OCI-M1 (cell line): Measurements from ENCODE around the gene NEK10.
"Not testable (repeated sequence)": the region's sequence is repeated elsewhere in the genome, so short reads cannot be mapped to it uniquely, and the experiment has no call there.

ENCODE experiments used
- DNase-seq: peaks from one replicate; lab custom pipeline; 2025; lab: John Stamatoyannopoulos, UW

NEK10 gene, protein sequence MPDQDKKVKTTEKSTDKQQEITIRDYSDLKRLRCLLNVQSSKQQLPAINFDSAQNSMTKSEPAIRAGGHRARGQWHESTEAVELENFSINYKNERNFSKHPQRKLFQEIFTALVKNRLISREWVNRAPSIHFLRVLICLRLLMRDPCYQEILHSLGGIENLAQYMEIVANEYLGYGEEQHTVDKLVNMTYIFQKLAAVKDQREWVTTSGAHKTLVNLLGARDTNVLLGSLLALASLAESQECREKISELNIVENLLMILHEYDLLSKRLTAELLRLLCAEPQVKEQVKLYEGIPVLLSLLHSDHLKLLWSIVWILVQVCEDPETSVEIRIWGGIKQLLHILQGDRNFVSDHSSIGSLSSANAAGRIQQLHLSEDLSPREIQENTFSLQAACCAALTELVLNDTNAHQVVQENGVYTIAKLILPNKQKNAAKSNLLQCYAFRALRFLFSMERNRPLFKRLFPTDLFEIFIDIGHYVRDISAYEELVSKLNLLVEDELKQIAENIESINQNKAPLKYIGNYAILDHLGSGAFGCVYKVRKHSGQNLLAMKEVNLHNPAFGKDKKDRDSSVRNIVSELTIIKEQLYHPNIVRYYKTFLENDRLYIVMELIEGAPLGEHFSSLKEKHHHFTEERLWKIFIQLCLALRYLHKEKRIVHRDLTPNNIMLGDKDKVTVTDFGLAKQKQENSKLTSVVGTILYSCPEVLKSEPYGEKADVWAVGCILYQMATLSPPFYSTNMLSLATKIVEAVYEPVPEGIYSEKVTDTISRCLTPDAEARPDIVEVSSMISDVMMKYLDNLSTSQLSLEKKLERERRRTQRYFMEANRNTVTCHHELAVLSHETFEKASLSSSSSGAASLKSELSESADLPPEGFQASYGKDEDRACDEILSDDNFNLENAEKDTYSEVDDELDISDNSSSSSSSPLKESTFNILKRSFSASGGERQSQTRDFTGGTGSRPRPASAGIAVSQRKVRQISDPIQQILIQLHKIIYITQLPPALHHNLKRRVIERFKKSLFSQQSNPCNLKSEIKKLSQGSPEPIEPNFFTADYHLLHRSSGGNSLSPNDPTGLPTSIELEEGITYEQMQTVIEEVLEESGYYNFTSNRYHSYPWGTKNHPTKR

DNA sequence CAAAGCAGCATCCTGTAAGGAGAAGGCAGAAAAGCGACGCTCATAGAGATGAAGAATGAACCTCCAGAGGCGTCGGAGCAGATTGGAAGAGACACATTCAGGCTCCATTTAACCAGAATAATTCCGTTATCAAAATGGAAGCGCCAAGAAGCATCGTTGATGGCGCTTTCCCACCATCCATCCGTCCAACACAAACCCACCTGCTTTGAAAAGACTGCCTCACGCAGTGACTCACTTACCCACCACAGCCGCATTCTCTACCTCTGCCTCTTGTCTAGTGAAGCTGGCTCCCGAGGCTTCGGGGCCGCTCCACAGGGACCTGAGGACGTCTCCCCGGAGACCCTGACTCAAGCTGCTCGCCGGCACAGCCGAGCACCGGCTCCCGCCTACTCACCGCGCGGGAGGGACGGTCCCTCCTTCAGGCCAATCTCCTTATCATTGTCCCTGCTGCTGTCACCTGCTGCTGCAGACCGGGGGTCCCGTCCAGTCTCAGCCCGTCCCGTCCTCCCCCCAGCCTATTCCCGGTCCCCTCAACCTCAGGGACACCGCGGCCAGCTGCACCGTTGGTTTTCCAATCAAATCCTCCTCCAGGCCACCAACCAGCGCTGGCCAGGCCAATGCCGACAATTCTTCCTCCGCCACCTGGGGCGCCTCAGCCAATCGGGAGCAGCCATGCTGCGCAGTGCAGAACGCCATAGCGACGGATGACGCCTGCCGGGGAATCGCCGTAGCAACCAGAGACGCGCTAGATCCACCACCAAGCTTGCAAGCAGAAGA, at the start of gene NEK10:
Gene NEK10, minus strand, starts transcription at position 553 of the 777 bp plus-strand sequence. CDS start 16,501 bp downstream, outside the sequence.
- DNase-seq: peak; percentile 87

DNA sequence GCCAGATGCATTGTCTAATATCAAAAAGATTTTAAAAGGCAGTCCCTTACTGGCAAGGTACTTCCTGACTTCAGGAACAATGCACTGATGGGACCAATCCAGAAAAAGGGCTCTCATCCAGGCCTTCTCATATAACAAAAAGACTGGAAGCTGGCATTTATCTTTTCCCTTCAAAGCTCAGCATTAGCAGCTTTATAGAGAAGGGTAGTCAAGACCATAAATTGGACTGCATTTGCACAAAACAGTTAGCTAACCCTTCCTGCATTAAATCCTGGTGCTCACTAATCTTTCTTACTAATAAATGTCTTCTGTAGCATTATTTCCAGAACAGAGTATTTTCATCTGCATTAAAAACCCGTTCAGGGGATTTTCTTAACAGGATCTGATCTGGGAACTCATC, 46.0 kb upstream of the NEK10 start:
- no peak for DNase-seq

DNA sequence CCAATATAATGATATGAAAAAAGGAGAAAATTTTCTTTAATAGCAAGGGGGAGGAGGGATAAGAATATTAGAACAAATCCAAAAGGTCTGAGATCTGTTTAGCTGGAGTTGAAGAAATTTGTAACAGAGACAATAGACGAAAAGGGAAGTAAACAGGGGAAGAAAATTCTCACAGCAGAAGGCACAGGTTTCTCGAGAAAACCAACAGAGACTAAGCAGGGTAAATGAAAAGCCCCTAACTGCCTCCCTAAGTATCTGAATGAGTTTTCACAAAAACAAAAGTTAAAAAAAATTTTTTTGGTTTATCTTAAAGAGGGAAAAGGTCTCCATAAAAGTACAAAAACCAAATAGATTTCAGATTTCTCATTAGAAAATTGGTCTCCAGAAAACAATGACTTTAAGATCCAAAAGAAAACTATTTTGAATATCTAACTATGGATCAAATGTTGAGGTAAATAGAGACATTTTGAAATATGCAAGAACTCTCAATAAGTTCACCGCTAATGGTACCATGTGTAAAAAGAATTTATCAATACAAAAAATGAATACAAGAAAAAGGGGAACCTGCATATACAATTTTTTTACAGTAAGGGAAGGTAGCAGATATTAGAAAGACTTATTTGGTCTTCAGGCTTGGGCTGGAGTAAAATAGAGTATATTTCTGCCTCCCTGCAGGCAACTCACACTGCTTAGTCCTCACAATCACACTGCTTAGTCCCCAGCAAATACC, 23.9 kb upstream of the NEK10 start:
- no peak for DNase-seq

- DNase-seq: not testable (repeated sequence)
Observed at GRCh38 chr3:27392414-27392813, 23.2 kb upstream of the NEK10 start.

DNA sequence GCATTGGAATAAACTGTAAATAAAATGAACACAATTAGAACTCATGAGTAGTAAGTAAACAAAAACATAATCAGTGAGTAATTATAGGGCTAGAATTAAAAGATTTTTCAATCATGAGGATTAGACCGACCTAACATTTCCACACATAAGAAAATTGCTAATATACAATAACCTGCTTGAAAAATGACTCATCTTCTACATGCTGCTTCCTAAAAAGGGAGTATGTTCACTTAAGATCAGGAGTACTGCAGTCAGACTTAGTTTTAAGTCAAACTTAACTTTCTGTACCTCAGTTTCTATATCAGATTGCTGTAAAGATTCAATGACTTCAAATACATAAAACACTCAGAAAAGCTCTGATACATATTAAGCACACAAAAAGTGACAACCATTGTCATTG, 22.6 kb upstream of the NEK10 start:
- DNase-seq: no peak

DNA sequence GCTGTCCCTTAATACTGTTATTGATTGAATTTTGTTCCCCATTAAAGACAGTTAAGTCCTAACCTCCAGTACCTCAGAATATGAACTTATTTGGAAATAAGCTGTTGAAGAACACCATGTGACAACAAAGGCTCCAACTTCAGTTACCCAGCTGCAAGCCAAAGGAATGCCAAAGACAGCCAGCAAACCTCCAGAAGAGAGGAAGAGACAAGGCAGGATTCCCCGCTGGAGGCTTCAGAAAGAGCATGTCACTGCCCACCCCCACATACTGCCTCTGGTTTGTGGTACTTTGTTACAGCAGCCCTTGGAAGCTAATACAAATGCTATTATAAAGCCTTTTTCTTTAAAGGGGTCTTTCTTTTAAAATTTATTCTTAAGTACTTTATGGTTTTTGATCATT, 18.4 kb upstream of the NEK10 start:
- no peak for DNase-seq

GRCh38 chr3:27385504-27385903, 16.3 kb upstream of the NEK10 start:
- peak; percentile 27 for DNase-seq

DNA sequence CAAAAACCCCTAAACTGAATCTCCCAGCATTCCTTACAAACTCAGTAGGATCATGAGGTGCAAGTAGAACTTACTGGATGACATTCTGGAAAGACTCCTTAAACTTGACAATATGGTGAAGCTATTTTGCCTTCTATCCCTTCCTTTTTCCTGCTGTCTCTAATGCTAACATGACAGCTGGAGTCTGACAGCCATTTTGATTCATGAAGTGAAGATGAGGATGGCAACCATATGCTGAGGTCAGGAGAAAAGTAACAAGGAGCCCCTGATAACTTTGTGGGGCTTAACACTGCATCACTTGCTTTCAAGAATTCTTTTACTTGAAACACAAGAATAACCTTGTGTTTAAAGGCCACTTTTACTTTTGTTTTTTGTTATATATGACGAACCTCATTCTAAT, 15.0 kb upstream of the NEK10 start:
- no peak for DNase-seq

DNA sequence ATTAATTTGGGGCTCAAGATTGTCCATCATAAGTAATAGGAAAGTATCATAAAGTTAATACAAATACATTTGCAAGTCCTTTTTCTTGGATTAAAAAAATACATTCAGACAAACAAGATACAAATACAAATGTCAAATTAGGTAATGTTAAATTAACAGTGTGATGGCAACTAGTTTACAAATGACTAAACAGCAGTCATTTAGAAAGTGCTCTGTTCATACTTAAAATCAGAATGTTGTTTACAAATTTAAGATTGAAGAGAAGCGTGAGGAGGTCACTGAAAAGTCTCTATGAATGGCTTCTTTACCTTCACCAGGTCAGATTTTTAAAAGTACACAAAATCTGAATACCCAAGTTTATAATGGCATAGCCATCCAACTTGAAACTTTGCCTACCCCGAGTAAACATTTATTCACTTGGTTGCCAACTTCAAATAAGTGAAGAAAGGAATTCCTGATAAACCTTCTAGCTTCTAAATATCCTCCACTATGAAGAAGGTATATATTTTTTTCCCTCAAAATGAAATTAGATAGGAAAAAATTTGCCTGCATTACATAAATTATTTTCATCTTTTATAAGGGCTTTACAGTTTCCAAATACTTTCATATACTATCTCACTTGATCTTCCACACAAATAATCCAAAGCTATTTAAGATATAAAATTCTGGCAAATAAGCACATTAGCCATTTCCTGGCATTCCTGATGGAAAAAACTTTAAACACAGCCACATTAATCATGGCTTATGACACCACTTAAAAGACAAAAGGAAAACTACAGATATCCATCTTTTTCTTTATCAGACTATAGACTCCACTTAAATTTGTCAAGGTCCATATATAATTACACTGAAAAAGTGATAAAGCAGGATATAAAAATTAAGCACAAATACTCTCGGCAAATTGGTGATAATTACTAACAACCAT, 11.5 kb upstream of the NEK10 start:
- no peak for DNase-seq

- no peak for DNase-seq
Observed at GRCh38 chr3:27378331-27378730, 9.1 kb upstream of the NEK10 start.

DNA sequence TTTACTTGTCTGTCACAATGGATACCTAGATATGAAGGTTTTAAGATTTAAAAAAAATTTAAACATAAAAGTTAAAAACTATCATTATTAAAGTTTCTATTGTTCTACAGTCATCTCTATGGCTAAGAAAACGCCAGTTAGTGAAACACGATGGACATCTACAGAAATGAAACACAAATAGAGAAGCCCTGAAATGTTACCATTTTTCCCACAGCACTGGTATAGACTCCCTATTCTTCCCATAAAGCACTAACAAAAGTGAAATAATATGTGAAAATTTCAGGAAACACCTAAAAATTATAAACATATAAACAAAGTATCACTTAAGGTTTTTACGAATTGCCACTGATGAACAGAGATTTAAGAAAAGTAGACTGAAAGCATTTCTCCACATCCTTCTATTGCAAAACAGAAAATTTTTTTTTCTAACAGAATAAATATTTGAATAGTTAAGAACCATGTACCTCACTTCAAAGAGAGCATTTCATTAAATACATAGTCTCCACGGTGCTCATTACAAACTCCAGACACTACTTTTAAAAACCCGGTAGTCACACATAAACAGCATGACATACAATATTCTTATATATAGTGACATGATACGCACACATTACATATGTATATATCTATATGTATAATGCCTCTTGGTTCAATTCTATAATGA, 7.1 kb upstream of the NEK10 start:
- no peak for DNase-seq

GRCh38 chr3:27366062-27366591, 3.1 kb downstream of the NEK10 start:
- no peak for DNase-seq

GRCh38 chr3:27360113-27361078, 8.8 kb downstream of the NEK10 start:
- no peak for DNase-seq

DNA sequence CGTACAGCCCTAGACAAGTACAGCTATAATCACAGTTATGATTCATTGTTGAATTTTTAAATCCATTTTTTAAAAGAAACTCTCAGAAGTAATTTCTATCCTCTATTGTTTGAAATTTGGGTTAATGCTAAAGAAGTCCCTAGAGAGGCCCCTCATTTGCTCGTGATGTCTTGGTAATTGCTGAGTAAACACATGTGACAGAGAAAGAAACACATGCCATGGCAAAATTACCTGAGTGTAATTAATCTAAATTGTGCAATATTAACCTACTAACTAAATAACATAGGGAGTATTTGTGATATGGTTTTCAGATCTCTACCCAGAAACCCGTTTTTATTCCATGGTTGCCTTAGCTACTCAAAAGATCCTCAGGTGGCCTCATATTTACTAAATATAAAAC, 10.8 kb downstream of the NEK10 start:
- no peak for DNase-seq

- DNase-seq: peak; percentile 75
Observed at GRCh38 chr3:27357665-27358258, 11.4 kb downstream of the NEK10 start.

GRCh38 chr3:27356976-27357375, 12.2 kb downstream of the NEK10 start:
- no peak for DNase-seq

DNA sequence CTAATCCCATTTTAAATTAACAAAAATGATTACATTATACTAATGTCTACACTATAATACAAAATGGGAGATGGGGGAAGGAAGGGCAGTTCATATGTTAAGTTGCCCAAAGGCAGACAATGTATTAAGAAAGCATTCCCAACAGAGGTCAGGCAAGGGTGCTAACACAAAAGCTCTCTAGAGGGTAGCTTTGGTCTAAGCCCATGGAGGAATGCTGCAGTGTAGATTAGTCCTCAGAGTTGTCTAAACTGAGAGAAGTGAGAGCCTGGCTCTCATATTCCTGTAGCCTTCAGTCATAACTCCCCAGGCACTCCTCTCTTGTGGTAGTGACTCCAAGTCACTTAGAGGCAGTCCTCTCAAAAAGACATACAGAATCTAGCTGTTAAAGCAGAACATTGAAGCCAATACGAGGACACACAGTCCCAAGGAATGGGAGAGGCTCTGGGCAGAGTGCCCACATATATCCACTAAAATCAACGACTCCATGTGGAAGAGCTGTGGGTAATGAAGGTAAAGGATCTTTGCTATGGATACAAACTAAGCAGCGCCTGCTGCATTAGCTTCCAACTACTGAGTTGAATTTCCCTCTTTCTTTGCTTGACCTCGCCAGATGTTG, 14.5 kb downstream of the NEK10 start:
- peak; percentile 24 for DNase-seq
